MM.1S (cell line): Measurements from ENCODE around the gene UHRF1.

Source experiments
- DNase-seq: peaks from one replicate; pipeline ENCODE4 v3.0.0-alpha.2; 2015
- H2AFZ ChIP-seq: fragments of 300-600 bp; sonication (generic); 2 replicates; pipeline ENCODE4 v1.6.0; 2016; ENCODE audit warnings: antibody characterized with exemption, low read length
- H3F3A ChIP-seq: fragments of 300-600 bp; sonication (generic); 2 replicates; pipeline ENCODE4 v1.6.1; 2016; ENCODE audit warnings: mild to moderate bottlenecking, antibody characterized with exemption, low read length, moderate library complexity, mixed read lengths; ENCODE audit not compliant: insufficient read depth
- H3K27ac ChIP-seq: fragments of 300-600 bp; sonication (generic); 2 replicates; pipeline ENCODE4 v1.5.1; 2016; ENCODE audit warnings: mild to moderate bottlenecking, low read length
- H3K27me3 ChIP-seq: fragments of 300-600 bp; sonication (generic); replicated peaks from 2 replicates; pipeline ENCODE4 v1.6.0; 2016; ENCODE audit warnings: low read length; ENCODE audit not compliant: insufficient read depth
- H3K36me3 ChIP-seq: fragments of 300-600 bp; sonication (generic); replicated peaks from 2 replicates; pipeline ENCODE4 v1.6.1; 2016; ENCODE audit warnings: mild to moderate bottlenecking, low read length, mixed read lengths; ENCODE audit not compliant: insufficient read depth
- H3K4me1 ChIP-seq: fragments of 300-600 bp; sonication (generic); 2 replicates; pipeline ENCODE4 v1.6.1; 2016; ENCODE audit warnings: low read length, mixed read lengths
- H3K4me2 ChIP-seq: fragments of 300-600 bp; sonication (generic); 2 replicates; pipeline ENCODE4 v1.6.0; 2016; ENCODE audit warnings: low read depth, low read length
- H3K4me3 ChIP-seq: fragments of 300-600 bp; sonication (generic); 2 replicates; pipeline ENCODE4 v1.5.1; 2016; ENCODE audit warnings: low read length, mixed read lengths
- H3K79me2 ChIP-seq: fragments of 300-600 bp; sonication (generic); 2 replicates; pipeline ENCODE4 v1.6.1; 2016; ENCODE audit warnings: mixed run types, low read length, mixed read lengths
- H3K9ac ChIP-seq: fragments of 300-600 bp; sonication (generic); 2 replicates; pipeline ENCODE4 v1.6.1; 2016; ENCODE audit warnings: low read length, mixed read lengths
- H3K9me2 ChIP-seq: fragments of 300-600 bp; sonication (generic); replicated peaks from 2 replicates; pipeline ENCODE4 v1.6.1; 2016; ENCODE audit warnings: mild to moderate bottlenecking, low read length, mixed read lengths; ENCODE audit not compliant: insufficient read depth
- H3K9me3 ChIP-seq: fragments of 300-600 bp; sonication (generic); replicated peaks from 2 replicates; pipeline ENCODE4 v1.6.1; 2016; ENCODE audit warnings: mild to moderate bottlenecking, low read length, mixed read lengths; ENCODE audit not compliant: insufficient read depth
- H4K20me1 ChIP-seq: fragments of 300-600 bp; sonication (generic); 2 replicates; pipeline ENCODE4 v1.6.1; 2016; ENCODE audit warnings: mild to moderate bottlenecking, low read length, moderate library complexity, mixed read lengths; ENCODE audit not compliant: insufficient read depth
- CTCF ChIP-seq: fragments of 300-600 bp; sonication (generic); IDR thresholded peaks from 2 replicates; pipeline ENCODE4 v1.5.1; 2016; ENCODE audit warnings: antibody characterized with exemption, low read length, mixed read lengths
- EZH2 ChIP-seq: fragments of 300-600 bp; sonication (generic); optimal IDR thresholded peaks from 2 replicates; pipeline ENCODE3; 2017; ENCODE audit warnings: low read depth, mild to moderate bottlenecking, antibody characterized with exemption, low read length, mixed read lengths
- EZH2phosphoT487 ChIP-seq: fragments of 300-600 bp; sonication (generic); IDR thresholded peaks from 2 replicates; pipeline ENCODE4 v1.6.1; 2018; ENCODE audit warnings: antibody characterized with exemption, low read length

Gene UHRF1

GRCh38 chr19:4908781-4909155 is 533 bp upstream of the UHRF1 start:
- no peak overlapping the region for H3K4me3 ChIP-seq
- no peaks in the 10 kb centered on the region for H3K9me3 ChIP-seq
- H3K79me2 ChIP-seq = peaks cover 36% of the 10 kb centered on the region
- no peak overlapping the region for H3K27ac ChIP-seq
- H3K9me2 ChIP-seq = no peaks in the 10 kb centered on the region
- DNase-seq = no peak
- peak overlapping the region; percentile 63; the same call in 1 of the 2 replicates for H3K4me2 ChIP-seq
- peaks cover 7% of the 10 kb centered on the region for H3K4me1 ChIP-seq
- 0 out of 2 replicates have a peak, but pooled peaks cover 3% of the 10 kb centered on the region for H4K20me1 ChIP-seq
- H3F3A ChIP-seq = peaks cover 5% of the 10 kb centered on the region; the same call in 1 of the 2 replicates
- TF ChIP-seq EZH2 (no peak), CTCF (no peak), EZH2phosphoT487 (no peak)
- H3K36me3 ChIP-seq = no peaks in the 10 kb centered on the region
- no peaks in the 10 kb centered on the region for H3K27me3 ChIP-seq
- peak overlapping the region; percentile 47 for H2AFZ ChIP-seq
- H3K9ac ChIP-seq = peak overlapping the region; percentile 90; the same call in 1 of the 2 replicates

- peaks cover 5% of the 10 kb centered on the region; the same call in 1 of the 2 replicates for H3F3A ChIP-seq
- H3K79me2 ChIP-seq = peaks cover 49% of the 10 kb centered on the region
- peak overlapping the region; percentile 33; the same call in 1 of the 2 replicates for H3K27ac ChIP-seq
- DNase-seq = peak; percentile 98
- peak overlapping the region; percentile 65 for H3K4me3 ChIP-seq
- H3K9me3 ChIP-seq = no peaks in the 10 kb centered on the region
- no peaks in the 10 kb centered on the region for H3K27me3 ChIP-seq
- peaks cover 15% of the 10 kb centered on the region for H4K20me1 ChIP-seq
- TF ChIP-seq EZH2 = no peak
- TF ChIP-seq CTCF = no peak
- TF ChIP-seq EZH2phosphoT487 = no peak
- peak overlapping the region; percentile 47 for H2AFZ ChIP-seq
- H3K36me3 ChIP-seq = 0 out of 2 replicates have a peak, but pooled peaks cover 4% of the 10 kb centered on the region
- H3K9ac ChIP-seq = peak overlapping the region; percentile 90
- no peaks in the 10 kb centered on the region for H3K9me2 ChIP-seq
- H3K4me1 ChIP-seq = peaks cover 7% of the 10 kb centered on the region
- H3K4me2 ChIP-seq = peak overlapping the region; percentile 93
These were observed 744 bp downstream of the UHRF1 start for GRCh38 chr19:4909897-4910593.

- H3K9ac ChIP-seq = peak overlapping the region; percentile 90
- peak overlapping the region; percentile 93 for H3K4me2 ChIP-seq
- peaks cover 19% of the 10 kb centered on the region for H4K20me1 ChIP-seq
- peaks cover 56% of the 10 kb centered on the region for H3K79me2 ChIP-seq
- peaks cover 5% of the 10 kb centered on the region; the same call in 1 of the 2 replicates for H3F3A ChIP-seq
- H3K36me3 ChIP-seq = 0 out of 2 replicates have a peak, but pooled peaks cover 8% of the 10 kb centered on the region
- peak overlapping the region; percentile 16 for H2AFZ ChIP-seq
- H3K4me3 ChIP-seq = peak overlapping the region; percentile 65
- H3K9me2 ChIP-seq = no peaks in the 10 kb centered on the region
- H3K27me3 ChIP-seq = no peaks in the 10 kb centered on the region
- DNase-seq = no peak
- no peaks in the 10 kb centered on the region for H3K9me3 ChIP-seq
- TF ChIP-seq EZH2phosphoT487 (no peak), CTCF (no peak), EZH2 (no peak)
- H3K27ac ChIP-seq = no peak overlapping the region
- peaks cover 7% of the 10 kb centered on the region for H3K4me1 ChIP-seq
These were observed 1.4 kb downstream of the UHRF1 start for GRCh38 chr19:4910594-4911281.
